Measurements from ENCODE around the gene DUSP22.

GRCh38 chr6:366389-367297, 74.4 kb downstream of the DUSP22 start:
- TF ChIP-seq CTCF (IDR thresholded peaks at IDR 0.05) (no peak), EZH2 (IDR thresholded peaks at IDR 0.05; ENCODE audit: borderline replicate concordance, insufficient read depth, low read depth, low read length, poor library complexity, severe bottlenecking) (no peak)
